PFSK-1 (cell line): ENCODE results near the gene SLC35G3.

Experiments
- FOXP2 ChIP-seq: optimal IDR thresholded peaks from 2 replicates; pipeline ENCODE3; 2011; ENCODE audit warnings: borderline replicate concordance, control low read depth, inconsistent platforms; ENCODE audit not compliant: insufficient read depth; ENCODE audit errors: extremely low read length, extremely low read depth
- POLR2AphosphoS5 ChIP-seq: IDR thresholded peaks from 2 replicates; pipeline ENCODE4 v1.6.1; 2012; ENCODE audit warnings: low read depth, mild to moderate bottlenecking, control low read depth, low read length, moderate library complexity
- SIN3A ChIP-seq: IDR thresholded peaks from 2 replicates; pipeline ENCODE4 v1.6.1; 2012; ENCODE audit warnings: mild to moderate bottlenecking, low read length, moderate library complexity, borderline replicate concordance; ENCODE audit not compliant: insufficient read depth
- TAF1 ChIP-seq: IDR thresholded peaks from 2 replicates; pipeline ENCODE4 v1.6.1; 2012; ENCODE audit warnings: low read length, control low read depth, borderline replicate concordance; ENCODE audit not compliant: insufficient read depth
- TF ChIP-seq, protein P1 (sequence below), 2 experiments: IDR thresholded peaks; 2 replicates each; pipeline versions ENCODE4 v1.6.1 to v1.8.0; 2011 to 2012; ENCODE audit warnings: low read depth in 2 of 2, low read length in 2 of 2, control low read depth in 1 of 2, inconsistent platforms in 1 of 2, mild to moderate bottlenecking in 1 of 2, moderate library complexity in 1 of 2; ENCODE audit not compliant: insufficient read depth in 1 of 2

DNA sequence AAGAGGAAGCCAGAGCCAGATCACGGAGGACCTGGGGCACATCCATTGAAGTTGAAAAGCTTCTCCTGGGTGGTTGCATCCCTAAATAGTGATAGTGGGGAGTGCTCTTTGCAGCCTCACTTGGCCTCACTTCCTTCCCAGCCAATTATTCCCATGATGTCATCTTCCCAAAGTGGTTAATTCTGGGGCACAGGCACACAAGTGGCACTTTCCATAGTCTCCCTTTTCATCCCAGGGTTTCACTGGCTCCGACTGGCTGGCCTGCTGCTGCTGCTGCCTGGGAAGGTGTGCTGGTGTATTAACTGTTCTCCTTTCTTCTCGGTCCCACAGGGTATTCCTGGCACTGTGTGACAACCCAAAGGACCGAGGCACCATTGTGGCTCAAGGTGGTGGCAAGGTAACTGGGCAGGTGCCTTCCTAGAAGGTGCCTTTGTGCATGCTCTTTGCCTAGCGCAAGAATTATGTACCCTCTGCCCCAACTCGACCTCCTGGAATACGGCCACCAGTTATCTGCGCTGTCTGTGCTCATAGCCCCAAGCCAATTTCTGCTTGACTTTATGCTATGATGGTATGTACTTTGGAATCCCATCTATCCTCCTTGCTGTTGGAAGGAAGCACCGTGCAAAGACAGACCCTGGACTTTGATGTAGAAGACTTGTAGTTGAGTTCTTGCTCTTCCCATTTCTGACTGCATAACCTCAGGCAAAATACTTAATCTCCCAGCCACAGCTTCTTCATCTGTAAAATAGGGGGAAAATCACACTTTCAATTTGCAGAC lies 18.4 kb downstream of the SLC35G3 start:
- TF ChIP-seq SIN3A: no peak
- no peak for TF ChIP-seq TAF1
- TF ChIP-seq POLR2AphosphoS5: no peak
- TF ChIP-seq, protein P1, sequence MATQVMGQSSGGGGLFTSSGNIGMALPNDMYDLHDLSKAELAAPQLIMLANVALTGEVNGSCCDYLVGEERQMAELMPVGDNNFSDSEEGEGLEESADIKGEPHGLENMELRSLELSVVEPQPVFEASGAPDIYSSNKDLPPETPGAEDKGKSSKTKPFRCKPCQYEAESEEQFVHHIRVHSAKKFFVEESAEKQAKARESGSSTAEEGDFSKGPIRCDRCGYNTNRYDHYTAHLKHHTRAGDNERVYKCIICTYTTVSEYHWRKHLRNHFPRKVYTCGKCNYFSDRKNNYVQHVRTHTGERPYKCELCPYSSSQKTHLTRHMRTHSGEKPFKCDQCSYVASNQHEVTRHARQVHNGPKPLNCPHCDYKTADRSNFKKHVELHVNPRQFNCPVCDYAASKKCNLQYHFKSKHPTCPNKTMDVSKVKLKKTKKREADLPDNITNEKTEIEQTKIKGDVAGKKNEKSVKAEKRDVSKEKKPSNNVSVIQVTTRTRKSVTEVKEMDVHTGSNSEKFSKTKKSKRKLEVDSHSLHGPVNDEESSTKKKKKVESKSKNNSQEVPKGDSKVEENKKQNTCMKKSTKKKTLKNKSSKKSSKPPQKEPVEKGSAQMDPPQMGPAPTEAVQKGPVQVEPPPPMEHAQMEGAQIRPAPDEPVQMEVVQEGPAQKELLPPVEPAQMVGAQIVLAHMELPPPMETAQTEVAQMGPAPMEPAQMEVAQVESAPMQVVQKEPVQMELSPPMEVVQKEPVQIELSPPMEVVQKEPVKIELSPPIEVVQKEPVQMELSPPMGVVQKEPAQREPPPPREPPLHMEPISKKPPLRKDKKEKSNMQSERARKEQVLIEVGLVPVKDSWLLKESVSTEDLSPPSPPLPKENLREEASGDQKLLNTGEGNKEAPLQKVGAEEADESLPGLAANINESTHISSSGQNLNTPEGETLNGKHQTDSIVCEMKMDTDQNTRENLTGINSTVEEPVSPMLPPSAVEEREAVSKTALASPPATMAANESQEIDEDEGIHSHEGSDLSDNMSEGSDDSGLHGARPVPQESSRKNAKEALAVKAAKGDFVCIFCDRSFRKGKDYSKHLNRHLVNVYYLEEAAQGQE (IDR thresholded peaks at IDR 0.05; ENCODE audit: insufficient read depth in 1 of 2, low read depth in 2 of 2, low read length in 2 of 2): no peak
- TF ChIP-seq FOXP2: no peak
